NCI-H1417 treated with DMSO at 0.1 percent for 48 hours (cell line): ENCODE data around the gene NXPH1.

Source experiments
- DNase-seq: peaks from one replicate; lab custom pipeline; 2025; lab: John Stamatoyannopoulos, UW

Gene NXPH1

DNA sequence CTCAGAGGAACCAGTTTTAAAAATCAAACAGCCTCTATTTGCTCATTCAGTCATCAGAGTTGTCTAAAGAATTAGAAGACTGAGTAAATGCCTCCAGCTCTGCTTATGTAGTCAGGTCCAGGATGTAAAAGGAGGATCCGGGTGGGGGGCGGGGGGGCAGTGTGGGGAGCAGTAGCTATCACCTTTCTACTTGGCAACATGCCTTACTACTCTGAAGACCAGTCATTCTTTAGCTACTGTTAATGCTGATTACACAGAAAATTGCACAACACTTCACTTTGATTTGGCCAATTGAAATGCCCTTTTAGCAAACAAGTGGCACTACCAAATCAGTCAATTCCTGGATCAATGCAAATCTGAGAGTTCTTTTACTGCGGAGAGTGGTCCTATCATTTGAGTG, 164.2 kb downstream of the NXPH1 start:
- peak; percentile 44 for DNase-seq

GRCh38 chr7:8601121-8601520, 167.7 kb downstream of the NXPH1 start:
- DNase-seq, result no peak

GRCh38 chr7:8605221-8605620, 171.8 kb downstream of the NXPH1 start:
- DNase-seq, result peak; percentile 20

DNA sequence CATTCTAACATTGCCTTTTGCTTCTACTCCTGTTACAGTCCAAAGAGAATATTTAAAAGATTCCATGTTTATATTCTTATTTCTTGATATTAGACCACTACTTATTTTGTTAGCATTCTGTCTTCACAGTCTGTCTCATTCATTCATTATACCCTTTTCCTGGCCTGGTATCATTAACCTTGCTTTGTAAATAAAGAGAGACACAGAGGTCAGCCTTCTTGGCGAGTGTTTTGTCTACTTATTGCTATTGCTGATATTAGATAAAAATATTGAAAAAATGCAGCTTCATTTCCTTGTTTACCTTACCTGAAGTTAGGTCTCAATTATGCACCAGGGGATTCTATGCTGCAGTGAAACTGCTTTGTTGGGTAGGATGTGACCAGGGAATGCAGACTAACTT, 179.2 kb downstream of the NXPH1 start:
- DNase-seq, result no peak

DNA sequence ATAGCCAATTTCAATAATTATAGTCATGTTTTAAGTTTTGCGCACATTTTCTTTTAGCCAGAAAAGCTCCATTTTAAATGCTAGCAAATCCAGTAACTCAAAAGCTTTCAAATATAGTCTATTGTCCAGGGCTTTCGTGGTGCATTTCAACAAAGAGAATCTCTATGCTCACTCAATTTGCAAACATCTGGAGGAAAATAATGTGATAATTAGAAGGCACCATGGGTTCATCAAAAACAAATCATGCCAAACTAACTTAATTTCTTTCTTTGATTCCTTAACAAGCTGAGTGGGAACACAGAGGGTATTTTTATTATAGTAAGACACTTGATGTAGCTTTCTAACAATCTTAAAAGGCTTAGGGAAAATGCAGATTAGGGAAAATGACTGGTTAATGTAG, 179.8 kb downstream of the NXPH1 start:
- no peak for DNase-seq

- DNase-seq, result no peak
These were observed 181.6 kb downstream of the NXPH1 start for GRCh38 chr7:8615019-8615418.

GRCh38 chr7:8618441-8619070, 185.1 kb downstream of the NXPH1 start:
- no peak for DNase-seq

GRCh38 chr7:8620169-8620568, 186.8 kb downstream of the NXPH1 start:
- DNase-seq, result no peak

- no peak for DNase-seq
These were observed 192.2 kb downstream of the NXPH1 start for GRCh38 chr7:8625612-8626011.

GRCh38 chr7:8627325-8627724, 193.9 kb downstream of the NXPH1 start:
- DNase-seq, result no peak

GRCh38 chr7:8628656-8629055, 195.2 kb downstream of the NXPH1 start:
- no peak for DNase-seq

- DNase-seq, result no peak
These were observed 196.1 kb downstream of the NXPH1 start for GRCh38 chr7:8629504-8629903.

DNA sequence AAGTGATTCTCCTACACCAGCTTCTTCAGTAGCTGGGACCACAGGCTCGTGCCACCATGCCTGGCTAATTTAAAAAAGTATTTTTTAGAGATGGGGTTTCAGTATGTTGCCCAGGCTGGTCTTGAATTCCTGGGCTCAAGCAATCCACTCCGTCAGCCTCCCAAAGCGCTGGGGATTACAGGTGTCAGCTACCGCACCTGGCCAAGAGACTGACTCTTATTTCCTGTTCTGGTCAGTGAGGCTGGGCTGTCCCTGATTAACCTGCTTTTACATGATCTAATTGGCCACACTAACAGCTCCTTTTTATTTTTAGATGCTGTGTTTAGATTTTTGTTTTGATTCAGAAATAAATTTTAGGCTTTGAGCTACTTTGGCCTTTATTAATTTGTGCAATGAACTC, 203.9 kb downstream of the NXPH1 start:
- DNase-seq, result peak; percentile 69

DNA sequence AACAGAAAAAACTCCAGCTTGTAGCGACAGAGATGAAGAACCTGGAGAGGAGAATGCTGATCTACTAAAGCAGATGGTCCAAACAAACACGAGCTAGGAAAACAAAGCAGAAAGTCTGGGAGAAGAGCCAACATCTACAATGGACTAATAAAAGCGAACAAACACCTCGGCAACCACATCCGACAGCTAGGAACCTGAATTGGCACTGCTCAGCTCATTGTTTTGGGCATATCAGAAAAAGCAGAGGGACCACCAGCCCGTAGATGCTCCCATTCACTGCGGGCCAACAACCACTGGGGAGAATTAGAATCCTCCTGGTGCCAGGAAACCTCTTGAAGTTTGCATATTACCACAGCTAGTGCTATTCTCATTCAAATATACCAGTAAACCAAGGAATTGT, 204.7 kb downstream of the NXPH1 start:
- peak; percentile 98 for DNase-seq

- no peak for DNase-seq
These were observed 206.3 kb downstream of the NXPH1 start for GRCh38 chr7:8639668-8640067.

- no peak for DNase-seq
These were observed 207.3 kb downstream of the NXPH1 start for GRCh38 chr7:8640671-8641070.

DNA sequence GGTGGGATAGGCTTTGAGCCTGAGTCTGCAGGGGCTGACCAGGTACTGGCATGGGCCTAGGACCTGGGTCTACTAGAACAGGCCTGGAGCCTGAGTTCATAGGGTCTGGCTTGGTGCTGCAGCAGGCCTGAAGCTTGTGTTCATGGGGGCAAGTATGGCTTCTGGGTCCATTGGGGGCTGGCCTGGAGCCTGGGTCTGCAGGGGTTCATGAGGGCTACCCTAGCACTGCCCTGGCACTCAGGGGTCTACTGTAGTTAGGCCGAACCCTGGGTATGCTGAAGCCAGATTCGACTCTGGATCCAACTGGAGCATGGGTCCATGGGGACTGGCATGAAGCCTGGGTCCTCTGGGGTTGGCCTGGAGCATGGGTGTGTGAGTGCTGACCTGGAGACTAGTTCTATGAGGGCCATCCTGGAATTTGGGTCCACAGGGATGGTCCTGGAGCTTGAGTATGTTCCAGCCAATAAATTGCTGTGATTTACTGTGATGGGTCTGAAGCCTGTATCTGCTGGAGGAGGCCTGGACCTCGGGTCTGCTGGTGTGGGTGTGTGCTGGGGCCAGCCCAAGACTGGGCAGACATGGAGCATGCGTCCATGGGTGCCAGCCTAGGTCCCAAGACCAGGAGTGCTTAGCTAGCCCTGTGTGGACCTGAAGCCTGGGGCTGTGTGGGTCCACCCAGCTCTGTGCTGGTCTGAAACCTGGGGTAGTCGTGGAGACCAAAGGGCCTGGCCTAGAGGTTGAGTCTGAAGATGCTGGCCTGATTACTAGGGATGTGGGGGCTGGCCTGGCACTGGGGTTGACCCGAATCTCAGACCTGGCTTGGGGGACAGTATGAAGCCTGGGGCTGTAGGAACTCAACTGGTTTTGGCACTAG, 235.5 kb downstream of the NXPH1 start:
- DNase-seq, result no peak

DNA sequence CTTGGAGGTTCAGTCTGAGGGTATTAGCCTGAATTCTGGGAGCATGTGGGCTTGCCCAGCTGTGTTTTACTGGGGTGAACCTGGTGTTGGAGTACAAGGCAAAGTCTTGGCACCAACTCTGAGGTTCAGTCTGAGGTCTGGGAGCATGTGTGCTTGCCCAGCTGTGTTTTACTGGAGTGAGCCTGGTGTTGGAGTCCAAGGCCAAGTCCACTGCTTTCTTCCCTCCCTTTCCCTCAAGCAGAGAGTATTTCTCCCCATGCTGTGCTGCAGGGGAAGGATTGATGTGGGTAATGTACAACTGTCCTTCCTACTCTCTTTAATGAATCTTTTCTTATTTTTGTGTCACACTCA, 236.1 kb downstream of the NXPH1 start:
- DNase-seq, result no peak

- DNase-seq, result no peak
These were observed 251.0 kb downstream of the NXPH1 start for GRCh38 chr7:8684426-8684825.

DNA sequence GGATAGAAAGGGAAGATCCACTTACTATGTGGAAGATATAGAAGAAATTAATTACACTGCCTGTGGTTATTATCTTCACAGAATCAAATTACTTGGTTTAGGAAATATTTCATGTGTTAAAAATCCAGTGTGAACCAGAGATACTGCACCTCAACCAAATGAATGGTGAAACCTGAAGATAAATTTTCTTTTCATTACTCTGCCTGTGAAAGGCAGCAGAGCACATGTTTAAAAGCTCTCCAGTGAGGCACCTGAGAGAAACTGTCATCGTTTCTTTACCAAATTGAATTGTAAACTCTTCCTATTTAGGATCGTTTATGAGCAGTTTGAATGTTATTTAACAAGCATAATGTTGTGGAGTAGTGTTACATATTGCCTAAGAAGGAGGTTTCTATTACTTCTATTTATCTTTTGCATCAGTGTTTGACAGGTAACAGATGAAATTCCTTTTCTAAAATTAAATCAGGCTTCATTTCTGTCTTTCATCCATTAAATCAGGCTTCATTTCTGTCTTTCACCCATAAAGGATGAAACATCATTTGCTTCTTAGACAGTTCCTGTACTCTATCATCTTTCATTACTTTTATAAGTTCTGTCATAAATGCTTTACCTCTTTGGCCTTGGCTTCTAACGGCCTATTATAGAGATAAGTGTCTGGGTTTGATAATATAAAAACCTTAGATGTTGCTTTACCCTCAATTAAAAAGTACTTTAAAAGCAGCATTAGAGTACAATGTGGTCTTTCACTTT, 266.6 kb downstream of the NXPH1 start:
- DNase-seq, result no peak

GRCh38 chr7:8702807-8703206, 269.4 kb downstream of the NXPH1 start:
- DNase-seq, result no peak

DNA sequence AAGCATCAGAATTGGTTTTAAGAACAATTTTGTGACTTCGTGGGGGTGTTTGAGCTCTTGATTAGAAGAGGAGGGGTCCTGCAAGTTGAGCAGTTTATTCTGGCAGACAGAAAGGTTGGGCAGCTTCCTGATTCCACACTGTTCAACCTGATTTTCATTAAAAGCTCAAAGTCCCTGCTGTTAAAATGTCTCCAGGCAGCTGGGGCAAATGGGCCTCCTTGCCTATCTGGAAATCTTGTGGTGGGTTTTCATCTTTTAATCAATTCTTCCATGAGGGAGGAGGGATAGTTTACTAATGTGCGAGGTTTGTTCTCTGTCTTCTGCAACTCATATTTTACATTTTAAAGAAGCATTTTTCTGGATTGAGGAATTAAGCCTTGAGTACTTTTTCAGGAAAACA, 276.7 kb downstream of the NXPH1 start:
- no peak for DNase-seq

GRCh38 chr7:8714791-8715190, 281.4 kb downstream of the NXPH1 start:
- no peak for DNase-seq
